Upper lobe of right lung (tissue), 1 donor: Measurements from ENCODE around the gene RASL10B. TPM values are rescaled to one million over a fixed set of nuclear protein-coding genes. Genes with fewer than 3 reads are reported as not detected.

Source experiments
- ATAC-seq: fragments of 200-7000 bp; cut with Tn5 transposase; one replicate; pipeline ENCODE4 v1.9.1; 2020; ENCODE audit warnings: mild to moderate bottlenecking, moderate library complexity
- DNase-seq: peaks from one replicate; pipeline ENCODE4 v3.0.0-alpha.2; 2020
- H3K27ac ChIP-seq: fragments of 200-600 bp; one replicate; pipeline ENCODE4 v1.8.0; 2022
- H3K27me3 ChIP-seq: fragments of 200-600 bp; one replicate; pipeline ENCODE4 v1.8.0; 2022; ENCODE audit warnings: mild to moderate bottlenecking
- H3K36me3 ChIP-seq: fragments of 200-600 bp; one replicate; pipeline ENCODE4 v1.8.0; 2022
- H3K4me1 ChIP-seq: fragments of 200-600 bp; one replicate; pipeline ENCODE4 v1.8.0; 2022
- H3K4me3 ChIP-seq: fragments of 200-600 bp; one replicate; pipeline ENCODE4 v1.8.0; 2022; ENCODE audit warnings: mild to moderate bottlenecking
- H3K9me3 ChIP-seq: fragments of 200-600 bp; one replicate; pipeline ENCODE4 v1.8.0; 2022
- intact Hi-C: fragments of 100-400 bp; cut with DNase I; formaldehyde crosslinking; loops from one replicate; pipeline ENCODE4 v1.11.0; 2022
- long read RNA-seq: library from polyadenylated mRNA; unstranded; transcript quantifications from one replicate; pipeline ENCODE4 v2.0.0, GENCODE V29; 2021
- total RNA-seq: library from RNA; stranded (reverse); fragmentation: NEBNext Ultra II Directional; extraction: Animal tissue kit (Norgen Biotek cat#: 25700); gene quantifications from one replicate; pipeline ENCODE4 v1.2.1, GENCODE V29; 2021
- TF ChIP-seq, protein P1 (sequence below): fragments of 200-600 bp; IDR thresholded peaks from one replicate; pipeline ENCODE4 v1.8.0; 2022; ENCODE audit warnings: antibody characterized with exemption
- donor health status: DM: no; HTN: yes; CAD: no; lungs with severe emphysema.

RASL10B gene
- 2.2 TPM for total RNA-seq
- long read RNA-seq, transcript RASL10B-201 (4 exons, 3,205 nt), result major isoform, 8 of 11 reads
- long read RNA-seq, partial matches to known transcripts, result 3 of 11 reads
- long read RNA-seq, other reads (novel, unspliced or antisense), result 0 of 11 reads

- ATAC-seq, result peak; percentile 82
- DNase-seq, result peak; percentile 82
- H3K4me1 ChIP-seq, result peaks cover 13% of the 10 kb centered on the region
- H3K27me3 ChIP-seq, result no peaks in the 10 kb centered on the region
- peak within 1 kb of the TSS; percentile 55 for H3K4me3 ChIP-seq
- TF ChIP-seq, protein P1, sequence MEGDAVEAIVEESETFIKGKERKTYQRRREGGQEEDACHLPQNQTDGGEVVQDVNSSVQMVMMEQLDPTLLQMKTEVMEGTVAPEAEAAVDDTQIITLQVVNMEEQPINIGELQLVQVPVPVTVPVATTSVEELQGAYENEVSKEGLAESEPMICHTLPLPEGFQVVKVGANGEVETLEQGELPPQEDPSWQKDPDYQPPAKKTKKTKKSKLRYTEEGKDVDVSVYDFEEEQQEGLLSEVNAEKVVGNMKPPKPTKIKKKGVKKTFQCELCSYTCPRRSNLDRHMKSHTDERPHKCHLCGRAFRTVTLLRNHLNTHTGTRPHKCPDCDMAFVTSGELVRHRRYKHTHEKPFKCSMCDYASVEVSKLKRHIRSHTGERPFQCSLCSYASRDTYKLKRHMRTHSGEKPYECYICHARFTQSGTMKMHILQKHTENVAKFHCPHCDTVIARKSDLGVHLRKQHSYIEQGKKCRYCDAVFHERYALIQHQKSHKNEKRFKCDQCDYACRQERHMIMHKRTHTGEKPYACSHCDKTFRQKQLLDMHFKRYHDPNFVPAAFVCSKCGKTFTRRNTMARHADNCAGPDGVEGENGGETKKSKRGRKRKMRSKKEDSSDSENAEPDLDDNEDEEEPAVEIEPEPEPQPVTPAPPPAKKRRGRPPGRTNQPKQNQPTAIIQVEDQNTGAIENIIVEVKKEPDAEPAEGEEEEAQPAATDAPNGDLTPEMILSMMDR, result no peak
- intact Hi-C loops, result no loop called here
- no peak within 1 kb of the TSS for H3K27ac ChIP-seq
- no peaks in the 10 kb centered on the region for H3K9me3 ChIP-seq
- peaks cover 5% of the 10 kb centered on the region for H3K36me3 ChIP-seq
Measured at GRCh38 chr17:35731239-35731916, at the start of gene RASL10B. RASL10B (plus strand) TSS chr17:35731639; CDS start chr17:35735185, 3,546 bp downstream.

- DNase-seq, result no peak
- Histone ChIP-seq H3K36me3 (peaks cover 86% of the 10 kb centered on the region), H3K4me1 (no peaks in the 10 kb centered on the region), H3K27me3 (no peaks in the 10 kb centered on the region), H3K27ac (no peak overlapping the region), H3K9me3 (no peaks in the 10 kb centered on the region), H3K4me3 (no peak overlapping the region)
- TF ChIP-seq, protein P1, result no peak
- ATAC-seq, result peak; percentile 81
- intact Hi-C loops, result no loop called here
Measured at GRCh38 chr17:35683591-35683990, 47.8 kb upstream of the RASL10B start.

- Histone ChIP-seq H3K4me1 (no peaks in the 10 kb centered on the region), H3K4me3 (no peak overlapping the region), H3K27ac (no peak overlapping the region), H3K36me3 (peaks cover 92% of the 10 kb centered on the region), H3K27me3 (no peaks in the 10 kb centered on the region), H3K9me3 (no peaks in the 10 kb centered on the region)
- TF ChIP-seq, protein P1, result no peak
- intact Hi-C loops, result no loop called here
- ATAC-seq, result no peak
- DNase-seq, result no peak
Measured at GRCh38 chr17:35684055-35684802, 47.2 kb upstream of the RASL10B start.

DNA sequence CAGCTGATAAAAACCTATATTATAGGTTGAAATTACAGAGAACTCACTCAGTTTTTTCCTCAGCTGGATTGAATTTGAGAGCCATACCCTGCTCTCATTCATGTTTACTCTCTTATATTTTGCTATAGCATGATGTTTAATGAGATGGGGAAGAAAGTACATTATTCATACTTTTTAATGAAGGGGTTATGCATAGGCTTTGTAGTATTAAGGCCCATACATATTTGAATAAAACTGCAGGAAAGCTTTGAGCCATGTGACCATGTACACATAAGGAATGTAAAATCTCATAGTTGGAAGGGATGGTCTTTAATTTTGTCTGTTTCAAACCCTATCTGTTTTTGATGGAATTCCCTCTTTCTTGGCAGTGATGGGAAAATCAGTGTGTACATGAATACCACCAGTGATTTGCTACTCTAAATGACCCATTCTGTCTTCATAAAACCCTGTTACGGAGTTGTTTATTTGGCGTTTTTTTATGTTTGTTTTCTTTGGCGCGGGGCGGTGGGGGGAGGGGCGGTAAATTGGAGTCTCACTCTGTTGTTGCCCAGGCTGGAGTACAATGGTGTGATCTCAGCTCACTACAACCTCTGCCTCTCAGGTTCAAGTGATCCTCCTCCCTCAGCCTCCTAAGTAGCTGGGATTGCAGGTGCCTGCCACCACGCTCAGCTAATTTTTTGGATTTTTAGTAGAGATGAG is 38.8 kb upstream of the RASL10B start:
- ATAC-seq, result no peak
- H3K4me3 ChIP-seq, result no peak overlapping the region
- peaks cover 78% of the 10 kb centered on the region for H3K36me3 ChIP-seq
- no peaks in the 10 kb centered on the region for H3K4me1 ChIP-seq
- H3K27me3 ChIP-seq, result no peaks in the 10 kb centered on the region
- H3K27ac ChIP-seq, result no peak overlapping the region
- intact Hi-C loops, result no loop called here
- DNase-seq, result no peak
- H3K9me3 ChIP-seq, result no peaks in the 10 kb centered on the region
- TF ChIP-seq, protein P1, result no peak

DNA sequence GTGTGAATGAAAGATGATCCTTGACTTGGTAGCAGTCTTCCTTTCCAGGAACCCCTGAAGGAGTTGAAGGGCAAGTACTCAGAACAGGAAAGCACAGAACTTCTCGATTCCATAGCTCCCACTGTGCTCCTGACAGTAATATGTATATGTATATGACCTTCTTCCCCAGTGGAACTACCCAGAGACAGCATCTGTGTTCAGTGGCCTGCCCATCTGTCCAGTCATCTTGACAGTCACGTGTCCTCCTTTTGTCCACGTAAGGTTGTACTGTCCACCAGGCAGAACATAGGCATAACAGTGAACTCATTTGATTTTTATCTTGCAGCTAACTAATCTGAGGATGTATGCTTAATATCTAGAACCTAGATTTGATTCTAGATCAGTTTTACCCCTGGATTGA is 37.8 kb upstream of the RASL10B start:
- TF ChIP-seq, protein P1, result no peak
- Histone ChIP-seq H3K4me3 (no peak overlapping the region), H3K9me3 (no peaks in the 10 kb centered on the region), H3K4me1 (no peaks in the 10 kb centered on the region), H3K27ac (no peak overlapping the region), H3K36me3 (peaks cover 73% of the 10 kb centered on the region), H3K27me3 (no peaks in the 10 kb centered on the region)
- DNase-seq (no peak), ATAC-seq (no peak)
- intact Hi-C loops, result no loop called here
